Esophagus muscularis mucosa (tissue), 4 donors: ENCODE measurements around the gene FOXF2. TPM values are rescaled to one million over a fixed set of nuclear protein-coding genes. Genes with fewer than 3 reads are reported as not detected.

Experiments used
- DNase-seq: peaks from one replicate; pipeline ENCODE4 v3.0.0-alpha.2; 2017; ENCODE audit errors: extremely low spot score
- H3K27ac ChIP-seq, 4 donors: fragments of 200-600 bp; sonication (generic); replicated peaks in 1 of 4; 1 replicate in 3 of 4; 2 replicates in 1 of 4; pipeline ENCODE4 v1.5.1; 2016 to 2019; ENCODE audit warnings: mild to moderate bottlenecking in 1 of 4
- H3K27me3 ChIP-seq, 4 donors: fragments of 200-600 bp; sonication (generic); one replicate each; pipeline versions ENCODE4 v1.5.1 to v1.6.0; 2016 to 2019
- H3K36me3 ChIP-seq, 4 donors: fragments of 200-600 bp; sonication (generic); one replicate each; pipeline ENCODE4 v1.5.1; 2016 to 2019
- H3K4me1 ChIP-seq, 4 donors: fragments of 200-600 bp; sonication (generic); one replicate each; pipeline ENCODE4 v1.5.1; 2016 to 2019
- H3K4me3 ChIP-seq, 4 donors: fragments of 200-600 bp; sonication (generic); 1 replicate in 2 of 4; 2 replicates in 2 of 4; pipeline ENCODE4 v1.5.1; 2016 to 2019; ENCODE audit warnings: mild to moderate bottlenecking in 4 of 4, moderate library complexity in 1 of 4
- H3K9me3 ChIP-seq, 4 donors: fragments of 200-600 bp; sonication (generic); 1 replicate in 3 of 4; 2 replicates in 1 of 4; pipeline ENCODE4 v1.5.1; 2016 to 2019
- EP300 ChIP-seq: sonication (generic); formaldehyde crosslinking; IDR thresholded peaks from one replicate; pipeline ENCODE4 v1.6.1; 2017; ENCODE audit warnings: antibody characterized with exemption
- POLR2A ChIP-seq: fragments of 450-650 bp; IDR thresholded peaks from one replicate; pipeline ENCODE4 v1.6.1; 2017; ENCODE audit warnings: antibody characterized with exemption, moderate library complexity, mild to moderate bottlenecking, low read depth
- POLR2AphosphoS5 ChIP-seq, 2 donors: sonication (generic); formaldehyde crosslinking; IDR thresholded peaks; one replicate each; pipeline ENCODE4 v1.6.1; 2017; ENCODE audit warnings: antibody characterized with exemption in 2 of 2
- WGBS: methylation state at CpG from one replicate; pipeline ENCODE4 v1.1.5; 2018; 5-methylcytosine and 5-hydroxymethylcytosine counted together
- intact Hi-C: fragments of 100-400 bp; cut with DNase I; formaldehyde crosslinking; loops from one replicate; pipeline ENCODE4 v1.15.1; 2023
- total RNA-seq, 4 donors: library from RNA; depleted of rRNA; stranded (reverse); fragments of >200 nt; gene quantifications; one replicate each; pipeline versions ENCODE4 v1.1.0 to v1.2.1, GENCODE V29; 2016
- TF ChIP-seq, protein P1 (sequence below), 3 experiments: fragments of 200-600 bp in 2 of 3; fragments of 450-650 bp in 1 of 3; sonication (generic) in 2 of 3; IDR thresholded peaks; one replicate each; pipeline ENCODE4 v1.5.1; 2017 to 2019; ENCODE audit warnings: antibody characterized with exemption in 3 of 3, mild to moderate bottlenecking in 2 of 3, moderate library complexity in 1 of 3

FOXF2 gene
- total RNA-seq, 4 donors from 2014 or later = 66.6 to 170 (median 120) TPM

DNA sequence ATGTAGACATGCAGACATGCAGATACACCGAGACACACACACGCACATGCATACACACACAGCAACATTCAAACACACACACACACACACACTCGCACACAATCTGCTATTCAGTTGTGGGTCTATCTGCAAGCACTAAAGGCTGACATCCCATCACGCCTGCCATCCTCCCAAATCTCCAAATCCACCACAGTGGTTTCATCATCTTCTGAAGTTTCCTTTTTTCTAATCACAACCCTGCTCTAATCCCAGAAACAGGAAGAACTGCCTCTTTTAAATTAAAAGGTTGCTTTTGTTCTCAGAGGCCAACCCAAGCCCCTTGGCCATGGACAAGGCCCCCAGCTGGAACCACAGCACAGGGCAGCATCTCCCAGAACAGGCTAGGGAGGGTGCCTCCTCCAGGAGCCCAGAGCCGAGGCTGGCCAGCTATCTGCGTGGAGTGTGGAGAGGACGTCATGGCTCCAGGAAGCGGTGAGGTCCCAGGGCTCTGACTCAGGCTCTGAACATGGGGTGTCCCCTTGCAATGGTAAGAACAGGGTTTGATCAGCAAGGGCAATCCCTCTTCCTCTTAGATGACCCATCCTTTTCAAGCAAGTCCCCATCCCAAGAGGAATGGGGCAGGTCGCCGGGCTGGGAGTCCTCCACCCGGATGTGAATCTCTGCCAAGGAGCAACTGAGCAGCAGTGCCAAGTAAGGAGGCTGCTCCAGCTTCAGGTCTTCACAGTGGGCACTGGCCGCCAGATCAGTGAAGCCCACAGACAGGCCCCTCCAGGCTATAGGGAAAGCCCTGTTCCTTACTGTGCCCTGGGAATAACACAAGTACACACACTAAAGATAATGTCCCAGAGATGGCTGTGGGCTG is 14.7 kb downstream of the FOXF2 start:
- TF ChIP-seq POLR2A = no peak
- TF ChIP-seq POLR2AphosphoS5 (IDR thresholded peaks at IDR 0.05) = no peak
- TF ChIP-seq, protein P1, sequence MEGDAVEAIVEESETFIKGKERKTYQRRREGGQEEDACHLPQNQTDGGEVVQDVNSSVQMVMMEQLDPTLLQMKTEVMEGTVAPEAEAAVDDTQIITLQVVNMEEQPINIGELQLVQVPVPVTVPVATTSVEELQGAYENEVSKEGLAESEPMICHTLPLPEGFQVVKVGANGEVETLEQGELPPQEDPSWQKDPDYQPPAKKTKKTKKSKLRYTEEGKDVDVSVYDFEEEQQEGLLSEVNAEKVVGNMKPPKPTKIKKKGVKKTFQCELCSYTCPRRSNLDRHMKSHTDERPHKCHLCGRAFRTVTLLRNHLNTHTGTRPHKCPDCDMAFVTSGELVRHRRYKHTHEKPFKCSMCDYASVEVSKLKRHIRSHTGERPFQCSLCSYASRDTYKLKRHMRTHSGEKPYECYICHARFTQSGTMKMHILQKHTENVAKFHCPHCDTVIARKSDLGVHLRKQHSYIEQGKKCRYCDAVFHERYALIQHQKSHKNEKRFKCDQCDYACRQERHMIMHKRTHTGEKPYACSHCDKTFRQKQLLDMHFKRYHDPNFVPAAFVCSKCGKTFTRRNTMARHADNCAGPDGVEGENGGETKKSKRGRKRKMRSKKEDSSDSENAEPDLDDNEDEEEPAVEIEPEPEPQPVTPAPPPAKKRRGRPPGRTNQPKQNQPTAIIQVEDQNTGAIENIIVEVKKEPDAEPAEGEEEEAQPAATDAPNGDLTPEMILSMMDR (IDR thresholded peaks at IDR 0.05) = no peak
- no peak for TF ChIP-seq EP300
- H3K27ac ChIP-seq = no peak overlapping the region
- no peak for DNase-seq
- H3K9me3 ChIP-seq = no peaks in the 10 kb centered on the region
- intact Hi-C loops = no loop called here
- no peaks in the 10 kb centered on the region for H3K36me3 ChIP-seq
- no peaks in the 10 kb centered on the region for H3K27me3 ChIP-seq
- WGBS = 89% methylated on average over 4 of the region's 12 CpGs
- H3K4me1 ChIP-seq = peaks cover 0 to 32% (median 26%) of the 10 kb centered on the region in 4 donors
- no peak overlapping the region for H3K4me3 ChIP-seq

DNA sequence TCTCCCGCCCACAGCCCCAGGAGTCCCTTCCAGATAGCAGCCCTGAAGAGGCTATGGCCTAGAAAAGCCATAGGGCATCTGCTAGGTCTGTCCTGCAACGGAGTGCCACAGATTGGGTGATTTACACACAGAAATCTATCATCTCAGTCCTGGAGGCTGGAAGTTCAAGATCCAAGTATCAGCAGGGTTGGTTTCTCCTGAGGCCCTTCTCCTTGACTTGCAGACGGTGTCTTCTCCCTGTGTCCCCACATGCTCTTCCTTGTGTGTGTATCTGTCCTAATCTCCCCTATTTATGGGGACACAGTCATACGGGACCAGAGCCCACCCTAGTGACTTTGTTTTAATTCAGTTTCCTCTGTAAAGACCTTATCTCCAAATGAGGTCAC is 15.3 kb downstream of the FOXF2 start:
- Histone ChIP-seq H3K27ac (no peak overlapping the region), H3K9me3 (no peaks in the 10 kb centered on the region), H3K4me3 (no peak overlapping the region), H3K4me1 (peaks cover 0 to 26% (median 20%) of the 10 kb centered on the region in 4 donors), H3K27me3 (no peaks in the 10 kb centered on the region), H3K36me3 (no peaks in the 10 kb centered on the region)
- intact Hi-C loops = no loop called here
- WGBS = 86% methylated on average over 3 of the region's 4 CpGs
- TF ChIP-seq EP300 = no peak
- no peak for TF ChIP-seq POLR2AphosphoS5 (IDR thresholded peaks at IDR 0.05)
- TF ChIP-seq POLR2A = no peak
- TF ChIP-seq, protein P1 (IDR thresholded peaks at IDR 0.05) = no peak
- no peak for DNase-seq

DNA sequence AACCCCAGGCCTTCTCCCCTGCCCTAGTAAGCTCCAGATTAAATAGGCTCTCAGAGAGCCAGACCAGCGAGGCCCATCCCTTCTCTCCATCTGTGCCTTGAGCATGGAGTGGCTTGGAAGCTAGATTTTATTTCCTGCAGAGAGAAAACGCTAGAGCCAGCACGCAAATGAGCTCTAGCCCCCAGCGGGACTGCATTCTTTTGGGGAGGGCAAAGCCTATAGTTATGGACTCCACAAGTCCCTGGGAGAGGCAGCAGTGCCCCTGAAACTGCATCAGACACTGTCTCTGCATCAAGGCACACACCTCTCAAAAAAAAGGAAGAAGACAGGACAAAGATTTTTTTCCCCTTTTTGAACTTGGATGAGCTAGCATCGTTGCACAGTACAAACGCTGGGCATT is 15.8 kb downstream of the FOXF2 start:
- TF ChIP-seq, protein P1 (IDR thresholded peaks at IDR 0.05) = no peak
- TF ChIP-seq POLR2A (no peak), POLR2AphosphoS5 (IDR thresholded peaks at IDR 0.05) (no peak), EP300 (no peak)
- Histone ChIP-seq H3K4me3 (no peak overlapping the region), H3K4me1 (peaks cover 0 to 23% (median 20%) of the 10 kb centered on the region in 4 donors), H3K27ac (no peak overlapping the region), H3K36me3 (no peaks in the 10 kb centered on the region), H3K27me3 (no peaks in the 10 kb centered on the region), H3K9me3 (no peaks in the 10 kb centered on the region)
- intact Hi-C loops = no loop called here
- WGBS = 85% methylated on average over 6 of the region's 6 CpGs
- no peak for DNase-seq

DNA sequence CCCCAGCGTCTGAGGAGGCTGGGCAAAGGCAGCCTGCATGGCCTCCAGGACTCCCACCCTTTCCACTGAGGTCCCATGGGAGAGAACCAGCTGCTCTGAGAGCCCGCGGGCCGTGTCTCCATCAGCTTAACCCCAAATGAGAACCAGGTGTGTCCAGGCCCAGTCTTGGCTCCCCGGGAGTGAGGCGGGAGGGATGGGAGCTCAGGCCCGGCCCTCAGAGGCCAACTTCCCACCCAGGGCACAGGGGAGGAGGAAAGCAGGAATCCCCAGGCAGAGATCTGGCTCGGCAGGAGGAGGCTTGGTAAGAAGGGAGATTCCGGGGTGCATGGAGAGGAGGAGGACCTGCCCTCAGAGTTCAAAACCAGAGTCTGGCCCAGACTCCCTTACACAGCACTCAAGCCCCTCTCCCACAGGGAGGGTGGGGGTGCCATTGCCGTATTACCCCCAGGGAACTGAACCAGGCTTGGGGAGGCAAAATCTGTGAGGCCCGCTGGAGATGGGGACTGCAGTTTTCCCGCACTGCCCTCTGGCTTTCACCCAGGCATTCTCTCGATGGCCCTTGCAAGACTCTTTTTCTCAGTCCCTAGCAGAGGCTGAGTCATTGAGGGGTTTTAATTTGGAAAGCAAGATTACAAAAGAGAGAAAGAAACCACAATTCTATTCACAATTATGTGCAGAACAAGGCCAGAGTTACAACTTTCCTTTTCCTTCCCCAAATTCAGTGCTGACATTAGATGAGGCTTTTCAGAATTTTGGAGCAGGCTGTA is 17.1 kb downstream of the FOXF2 start:
- WGBS = 79% methylated on average over 13 of the region's 13 CpGs
- H3K4me1 ChIP-seq = peaks cover 0 to 23% (median 20%) of the 10 kb centered on the region in 4 donors
- H3K9me3 ChIP-seq = no peaks in the 10 kb centered on the region
- no peak overlapping the region for H3K4me3 ChIP-seq
- TF ChIP-seq POLR2A (no peak), EP300 (no peak), POLR2AphosphoS5 (IDR thresholded peaks at IDR 0.05) (no peak)
- TF ChIP-seq, protein P1 (IDR thresholded peaks at IDR 0.05) = no peak
- H3K36me3 ChIP-seq = no peaks in the 10 kb centered on the region
- intact Hi-C loops = no loop called here
- H3K27ac ChIP-seq = peak overlapping the region; percentile 53 to 78 (median 67)
- no peak for DNase-seq
- H3K27me3 ChIP-seq = no peaks in the 10 kb centered on the region
